Hepatocyte (in vitro differentiated cells): ENCODE data around the gene MAGEB5. TPM values are rescaled to one million over a fixed set of nuclear protein-coding genes. Genes with fewer than 3 reads are reported as not detected.

Source experiments
- DNase-seq: peaks from one replicate; pipeline ENCODE4 v3.0.0-alpha.2; 2016; ENCODE audit warnings: low spot score
- H2AFZ ChIP-seq: fragments of 200-600 bp; sonication (generic); 2 replicates; pipeline ENCODE4 v1.6.0; 2016; ENCODE audit warnings: antibody characterized with exemption, mild to moderate bottlenecking
- H3K27ac ChIP-seq: fragments of 200-600 bp; sonication (generic); 2 replicates; pipeline ENCODE4 v1.5.1; 2016; ENCODE audit warnings: mild to moderate bottlenecking
- H3K27me3 ChIP-seq: fragments of 200-600 bp; sonication (generic); 2 replicates; pipeline ENCODE4 v1.6.1; 2016
- H3K36me3 ChIP-seq: fragments of 200-600 bp; sonication (generic); replicated peaks from 2 replicates; pipeline ENCODE4 v1.5.1; 2016; ENCODE audit warnings: low read depth; ENCODE audit not compliant: insufficient read depth
- H3K4me1 ChIP-seq: fragments of 200-600 bp; sonication (generic); 2 replicates; pipeline ENCODE4 v1.5.1; 2016; ENCODE audit warnings: mild to moderate bottlenecking, moderate library complexity; ENCODE audit not compliant: insufficient read depth
- H3K4me2 ChIP-seq: fragments of 200-600 bp; sonication (generic); 2 replicates; pipeline ENCODE4 v1.6.0; 2016
- H3K4me3 ChIP-seq: fragments of 200-600 bp; sonication (generic); 2 replicates; pipeline ENCODE4 v1.5.1; 2016; ENCODE audit warnings: mild to moderate bottlenecking
- H3K79me2 ChIP-seq: fragments of 200-600 bp; sonication (generic); 2 replicates; pipeline ENCODE4 v1.6.0; 2017; ENCODE audit warnings: mild to moderate bottlenecking
- H3K9me2 ChIP-seq: fragments of 200-600 bp; sonication (generic); replicated peaks from 2 replicates; pipeline ENCODE4 v1.6.0; 2017; ENCODE audit warnings: mild to moderate bottlenecking; ENCODE audit not compliant: insufficient read depth
- H3K9me3 ChIP-seq: fragments of 200-600 bp; sonication (generic); 2 replicates; pipeline ENCODE4 v1.5.1; 2016; ENCODE audit warnings: low read depth, mild to moderate bottlenecking
- H4K20me1 ChIP-seq: fragments of 200-600 bp; sonication (generic); 2 replicates; pipeline ENCODE4 v1.6.0; 2016; ENCODE audit warnings: mild to moderate bottlenecking; ENCODE audit not compliant: insufficient read depth, poor library complexity, severe bottlenecking
- CTCF ChIP-seq: fragments of 200-600 bp; sonication (generic); IDR thresholded peaks from 2 replicates; pipeline ENCODE4 v1.5.1; 2016; ENCODE audit warnings: antibody characterized with exemption, mild to moderate bottlenecking; ENCODE audit not compliant: poor library complexity
- EZH2 ChIP-seq: fragments of 200-600 bp; sonication (generic); IDR thresholded peaks from 2 replicates; pipeline ENCODE4 v1.6.1; 2016; ENCODE audit warnings: antibody characterized with exemption, mild to moderate bottlenecking, borderline replicate concordance
- EZH2phosphoT487 ChIP-seq: fragments of 200-600 bp; sonication (generic); IDR thresholded peaks from one replicate; pipeline ENCODE4 v1.6.1; 2018; ENCODE audit warnings: antibody characterized with exemption, mild to moderate bottlenecking, low read depth, moderate library complexity; ENCODE audit not compliant: unreplicated experiment, severe bottlenecking
- WGBS: methylation state at CpG from one replicate; pipeline ENCODE4 v1.1.6; 2016; ENCODE audit warnings: low lambda C conversion rate; ENCODE audit errors: missing lambda C conversion rate; 5-methylcytosine and 5-hydroxymethylcytosine counted together
- polyA plus RNA-seq: library from polyadenylated mRNA; unstranded; fragments of >200 nt; fragmentation: Nextera tagmentation; extraction: Ambion mirVana; gene quantifications from 2 replicates; pipeline ENCODE4 v1.2.1, GENCODE V29; 2016
- total RNA-seq: library from RNA; depleted of rRNA; stranded (reverse); fragments of >200 nt; gene quantifications from 2 replicates; pipeline ENCODE4 v1.2.3, GENCODE V29; 2014

MAGEB5 gene
- total and polyA plus RNA-seq, 2 experiments from 2014 or later = not detected

DNA sequence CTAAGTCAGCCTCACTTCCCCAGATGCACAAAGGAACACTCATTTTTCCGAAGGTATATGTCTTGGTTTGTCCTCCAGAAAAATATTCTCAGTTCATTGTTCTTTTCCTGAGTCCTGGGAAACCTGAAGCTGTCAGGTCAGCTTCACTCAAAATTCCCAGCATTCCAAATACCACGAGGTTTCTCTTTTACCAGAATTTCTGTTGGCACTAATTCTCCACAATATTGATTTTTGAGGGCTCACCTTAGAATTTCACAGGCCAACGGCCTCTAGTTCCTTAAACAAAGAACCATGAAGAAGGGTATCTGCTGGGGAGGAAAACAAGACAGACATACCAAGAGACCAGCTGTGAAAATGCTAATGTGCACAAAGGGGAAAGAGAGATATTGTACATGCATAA lies 8.0 kb upstream of the MAGEB5 start:
- Histone ChIP-seq H3K79me2 (no peaks in the 10 kb centered on the region), H4K20me1 (no peaks in the 10 kb centered on the region), H3K4me3 (no peak overlapping the region), H2AFZ (no peak overlapping the region), H3K4me2 (no peak overlapping the region), H3K27ac (no peak overlapping the region), H3K9me3 (no peaks in the 10 kb centered on the region), H3K9me2 (no peaks in the 10 kb centered on the region), H3K4me1 (no peaks in the 10 kb centered on the region), H3K36me3 (no peaks in the 10 kb centered on the region), H3K27me3 (no peaks in the 10 kb centered on the region)
- DNase-seq = no peak
- 47% methylated on average over 3 of the region's 3 CpGs for WGBS
- TF ChIP-seq EZH2phosphoT487 (no peak), CTCF (no peak), EZH2 (no peak)

DNA sequence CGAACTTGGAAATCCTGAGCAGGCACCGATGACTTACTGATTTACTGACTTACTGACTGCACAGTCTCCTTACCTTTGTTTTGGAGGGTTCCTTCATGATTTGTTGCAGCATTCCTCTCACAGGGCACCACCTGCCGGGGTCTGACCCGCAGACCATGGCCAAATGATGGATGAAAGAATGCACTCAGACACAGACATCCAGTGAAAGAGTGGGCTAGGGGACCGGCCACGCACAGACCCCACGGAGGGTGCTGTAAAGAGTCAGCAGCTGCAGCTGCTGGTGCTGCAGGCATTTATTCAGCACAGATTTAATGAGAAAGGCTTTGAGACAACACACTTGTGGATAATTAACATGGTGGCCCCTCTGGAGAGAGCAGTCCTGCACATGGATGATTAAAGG lies 3.4 kb downstream of the MAGEB5 start:
- Histone ChIP-seq H3K4me2 (no peak overlapping the region), H3K4me3 (no peak overlapping the region), H4K20me1 (no peaks in the 10 kb centered on the region), H3K9me3 (no peaks in the 10 kb centered on the region), H3K27me3 (no peaks in the 10 kb centered on the region), H3K27ac (no peak overlapping the region), H3K79me2 (no peaks in the 10 kb centered on the region), H2AFZ (no peak overlapping the region), H3K36me3 (no peaks in the 10 kb centered on the region), H3K9me2 (no peaks in the 10 kb centered on the region), H3K4me1 (no peaks in the 10 kb centered on the region)
- no peak for TF ChIP-seq CTCF
- DNase-seq = no peak
- whole genome bisulfite sequencing = 50% methylated on average over 7 of the region's 7 CpGs

DNA sequence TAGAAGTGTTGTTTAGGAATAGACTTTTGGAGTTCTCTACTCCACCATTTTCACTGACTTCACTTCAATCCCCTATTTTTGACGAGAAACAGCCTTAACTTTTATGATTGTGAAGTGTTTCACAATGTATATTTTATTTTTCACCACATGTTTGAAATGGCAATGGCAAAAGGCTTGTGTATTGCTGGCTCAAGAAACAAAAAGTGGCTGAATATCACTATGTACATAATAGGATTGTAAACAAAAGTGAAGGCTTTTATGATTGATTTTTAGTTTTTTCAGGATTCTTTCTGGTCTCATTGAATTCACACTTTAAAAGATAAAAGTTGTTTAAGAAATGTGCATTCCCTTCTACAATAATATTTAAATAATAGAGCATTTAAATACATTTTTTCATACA lies 18.2 kb downstream of the MAGEB5 start:
- TF ChIP-seq EZH2phosphoT487 (no peak), EZH2 (no peak), CTCF (no peak)
- Histone ChIP-seq H3K79me2 (no peaks in the 10 kb centered on the region), H3K36me3 (no peaks in the 10 kb centered on the region), H3K4me1 (no peaks in the 10 kb centered on the region), H4K20me1 (no peaks in the 10 kb centered on the region), H2AFZ (no peak overlapping the region), H3K27me3 (no peaks in the 10 kb centered on the region), H3K9me3 (no peaks in the 10 kb centered on the region), H3K27ac (no peak overlapping the region), H3K4me2 (no peak overlapping the region), H3K9me2 (no peaks in the 10 kb centered on the region), H3K4me3 (no peak overlapping the region)
- 27% methylated on average over 1 of the region's 1 CpG for whole genome bisulfite sequencing
- no peak for DNase-seq

DNA sequence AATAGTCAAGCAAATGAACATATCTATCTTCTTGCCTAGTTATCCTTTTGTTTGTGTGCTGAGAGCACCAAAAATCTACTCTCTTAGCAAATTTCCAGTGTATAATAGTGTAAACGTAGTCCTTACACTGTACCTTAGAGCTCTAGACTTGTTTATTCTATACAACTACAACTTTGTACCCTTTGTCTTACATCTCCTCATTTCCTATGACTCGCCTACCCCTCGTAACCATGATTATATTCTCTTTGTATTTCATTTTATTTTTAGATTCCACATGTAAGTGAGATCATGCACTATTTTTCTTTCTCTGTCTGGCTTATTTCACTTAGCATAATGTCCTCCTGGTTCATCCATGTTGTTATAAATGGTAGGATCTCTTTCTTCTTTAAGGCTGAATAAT lies 37.6 kb downstream of the MAGEB5 start:
- Histone ChIP-seq H4K20me1 (no peaks in the 10 kb centered on the region), H3K27ac (no peak overlapping the region), H2AFZ (no peak overlapping the region), H3K4me1 (no peaks in the 10 kb centered on the region), H3K4me2 (no peak overlapping the region), H3K27me3 (no peaks in the 10 kb centered on the region), H3K36me3 (no peaks in the 10 kb centered on the region), H3K79me2 (no peaks in the 10 kb centered on the region), H3K9me2 (no peaks in the 10 kb centered on the region), H3K4me3 (no peak overlapping the region), H3K9me3 (no peaks in the 10 kb centered on the region)
- no peak for DNase-seq
- no peak for TF ChIP-seq EZH2
- TF ChIP-seq CTCF = no peak
- no peak for TF ChIP-seq EZH2phosphoT487
- WGBS = 53% methylated on average over 3 of the region's 3 CpGs
